ENCODE results near the gene GARRE1. TPM values are rescaled to one million over a fixed set of nuclear protein-coding genes. Genes with fewer than 3 reads are reported as not detected.

The GARRE1 gene
- total RNA-seq, 1 donor from 2014 or later = 6.1 TPM

DNA sequence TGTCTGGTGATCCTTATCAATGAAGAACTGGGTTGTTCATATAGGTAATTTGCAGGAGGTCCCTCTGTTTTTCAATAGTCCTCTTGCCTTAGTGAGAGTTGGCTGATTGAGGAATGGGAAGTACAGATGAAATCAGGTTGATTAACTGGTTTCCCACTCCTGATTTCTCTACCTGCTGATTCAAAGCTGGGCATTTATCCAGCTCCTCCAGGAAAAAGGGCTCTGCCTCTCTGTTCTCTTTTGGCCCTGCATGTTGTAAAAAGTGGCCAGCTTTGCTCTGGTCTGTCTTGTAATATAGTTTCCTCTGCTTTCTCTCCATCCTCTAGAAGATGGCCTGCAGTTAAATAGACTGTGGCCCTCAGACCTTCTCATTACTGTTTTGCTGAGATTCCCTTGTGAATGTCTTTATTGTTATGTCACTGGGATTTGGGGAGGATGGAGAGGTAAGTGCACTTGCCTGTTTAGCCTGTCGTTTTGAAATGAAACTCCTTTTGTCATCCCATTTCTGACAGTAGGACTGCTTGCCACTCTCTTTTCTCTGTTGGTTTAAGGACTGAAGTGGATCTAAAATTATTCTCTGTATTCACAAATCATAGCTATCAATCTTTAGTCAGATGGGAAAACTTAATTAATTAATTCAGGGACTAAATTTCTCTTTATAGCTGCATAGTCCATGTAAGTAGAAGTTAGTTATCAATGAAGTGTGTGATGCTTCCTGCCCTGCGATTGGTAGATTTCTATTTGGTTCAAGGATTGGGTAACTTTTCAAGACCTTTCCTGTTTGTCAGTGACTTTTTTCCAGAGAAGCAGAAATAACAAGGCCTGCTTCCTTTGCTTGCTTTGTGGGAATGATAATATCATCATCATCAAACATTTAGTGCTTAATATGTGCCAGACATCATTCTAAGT is 28.5 kb downstream of the GARRE1 start:
- no peak for TF ChIP-seq CTCF (IDR thresholded peaks at IDR 0.05; ENCODE audit: insufficient read depth, low read length, severe bottlenecking)
- peak; percentile 53 for DNase-seq (ENCODE audit: low read depth)
- no peak overlapping the region for H3K4me3 ChIP-seq (ENCODE audit: low read depth, low read length)
- H3K27me3 ChIP-seq (ENCODE audit: control insufficient read depth, insufficient read depth, low read length) = no peaks in the 10 kb centered on the region
- FAIRE-seq = no peak
- H3K36me3 ChIP-seq (ENCODE audit: control insufficient read depth, insufficient read depth, low read length) = no peaks in the 10 kb centered on the region

DNA sequence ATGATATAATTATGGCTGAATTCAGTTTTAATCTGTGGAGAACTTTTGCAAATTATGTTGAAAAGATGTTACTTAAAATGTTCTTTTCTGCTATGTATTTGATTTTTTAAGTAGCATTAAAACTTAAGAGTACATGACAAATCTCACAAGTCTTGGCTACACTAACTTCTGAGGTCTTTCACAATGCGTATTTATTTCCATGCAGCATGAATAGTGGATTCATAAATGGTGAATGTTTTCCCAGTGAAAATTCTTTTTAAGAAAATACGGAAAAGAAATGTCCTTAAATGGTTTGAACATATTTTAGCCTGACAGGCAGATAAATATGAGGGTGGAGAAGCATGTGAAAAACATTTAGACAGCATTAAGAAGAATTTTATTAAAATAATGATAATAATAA is 30.2 kb downstream of the GARRE1 start:
- TF ChIP-seq CTCF (IDR thresholded peaks at IDR 0.05; ENCODE audit: insufficient read depth, low read length, severe bottlenecking) = no peak
- Histone ChIP-seq H3K27me3 (ENCODE audit: control insufficient read depth, insufficient read depth, low read length) (no peaks in the 10 kb centered on the region), H3K4me3 (ENCODE audit: low read depth, low read length) (no peak overlapping the region), H3K36me3 (ENCODE audit: control insufficient read depth, insufficient read depth, low read length) (no peaks in the 10 kb centered on the region)
- no peak for FAIRE-seq
- DNase-seq (ENCODE audit: low read depth) = no peak

- no peak overlapping the region for H3K4me3 ChIP-seq (ENCODE audit: low read depth, low read length)
- no peak for FAIRE-seq
- no peaks in the 10 kb centered on the region for H3K27me3 ChIP-seq (ENCODE audit: control insufficient read depth, insufficient read depth, low read length)
- no peaks in the 10 kb centered on the region for H3K36me3 ChIP-seq (ENCODE audit: control insufficient read depth, insufficient read depth, low read length)
- no peak for TF ChIP-seq CTCF (IDR thresholded peaks at IDR 0.05; ENCODE audit: insufficient read depth, low read length, severe bottlenecking)
- DNase-seq (ENCODE audit: low read depth) = no peak
These were observed 33.3 kb downstream of the GARRE1 start for GRCh38 chr19:34287662-34288140.

DNA sequence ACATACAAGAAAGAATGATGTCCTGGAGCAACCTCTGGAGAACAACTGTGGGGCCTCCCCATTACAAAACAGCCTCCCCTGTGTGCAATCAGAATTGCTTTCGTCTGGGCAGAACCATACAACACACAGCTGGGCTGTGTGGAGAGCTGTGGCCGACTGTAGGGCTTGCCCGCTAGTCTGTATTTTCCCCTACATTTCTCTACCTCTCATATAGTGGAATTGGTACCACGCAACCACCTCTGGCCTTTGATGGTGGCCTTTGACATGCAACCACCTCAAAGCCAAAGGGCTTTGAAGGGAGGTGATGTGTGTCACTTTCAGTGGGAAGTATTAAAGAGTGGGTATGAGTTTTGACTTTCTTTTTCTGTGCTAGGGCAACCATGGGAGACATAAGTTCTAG is 34.0 kb downstream of the GARRE1 start:
- DNase-seq (ENCODE audit: low read depth) = no peak
- H3K27me3 ChIP-seq (ENCODE audit: control insufficient read depth, insufficient read depth, low read length) = no peaks in the 10 kb centered on the region
- no peak for FAIRE-seq
- no peaks in the 10 kb centered on the region for H3K36me3 ChIP-seq (ENCODE audit: control insufficient read depth, insufficient read depth, low read length)
- TF ChIP-seq CTCF (IDR thresholded peaks at IDR 0.05; ENCODE audit: insufficient read depth, low read length, severe bottlenecking) = no peak
- no peak overlapping the region for H3K4me3 ChIP-seq (ENCODE audit: low read depth, low read length)

GRCh38 chr19:34291235-34291634 is 36.9 kb downstream of the GARRE1 start:
- FAIRE-seq (no peak), DNase-seq (ENCODE audit: low read depth) (no peak)
- TF ChIP-seq CTCF (IDR thresholded peaks at IDR 0.05; ENCODE audit: insufficient read depth, low read length, severe bottlenecking) = no peak
- no peaks in the 10 kb centered on the region for H3K36me3 ChIP-seq (ENCODE audit: control insufficient read depth, insufficient read depth, low read length)
- H3K4me3 ChIP-seq (ENCODE audit: low read depth, low read length) = no peak overlapping the region
- no peaks in the 10 kb centered on the region for H3K27me3 ChIP-seq (ENCODE audit: control insufficient read depth, insufficient read depth, low read length)

Data from bronchial epithelial cell (primary cell).